Testis (tissue), 3 donors: ENCODE results near the gene GJB6. TPM values are rescaled to one million over a fixed set of nuclear protein-coding genes. Genes with fewer than 3 reads are reported as not detected.

Experiments used
- DNase-seq: peaks from one replicate; pipeline ENCODE4 v3.0.0-alpha.2; 2019
- H3K27ac ChIP-seq, 2 donors: fragments of 200-600 bp; sonication (generic); one replicate each; pipeline ENCODE4 v1.5.1; 2019
- H3K27me3 ChIP-seq: fragments of 200-600 bp; sonication (generic); one replicate; pipeline ENCODE4 v1.5.1; 2019
- H3K36me3 ChIP-seq: fragments of 200-600 bp; sonication (generic); one replicate; pipeline ENCODE4 v1.5.1; 2017; ENCODE audit warnings: low read depth; ENCODE audit errors: missing control alignments
- H3K4me1 ChIP-seq: fragments of 200-600 bp; sonication (generic); one replicate; pipeline ENCODE4 v1.5.1; 2019
- H3K4me3 ChIP-seq, 2 donors: fragments of 200-600 bp; sonication (generic); one replicate each; pipeline ENCODE4 v1.5.1; 2017 to 2019
- H3K9me3 ChIP-seq: fragments of 200-600 bp; sonication (generic); one replicate; pipeline ENCODE4 v1.5.1; 2017
- CTCF ChIP-seq, 3 experiments: fragments of 450-650 bp in 2 of 3; fragments of 200-600 bp in 1 of 3; sonication (generic) in 1 of 3; IDR thresholded peaks; one replicate each; pipeline ENCODE4 v1.5.1; 2016 to 2019; ENCODE audit warnings: antibody characterized with exemption in 3 of 3, mild to moderate bottlenecking in 2 of 3, moderate library complexity in 1 of 3
- POLR2A ChIP-seq: fragments of 450-650 bp; IDR thresholded peaks from one replicate; pipeline ENCODE4 v1.6.1; 2017; ENCODE audit warnings: antibody characterized with exemption, mild to moderate bottlenecking, moderate library complexity
- WGBS, 2 donors: methylation state at CpG; one replicate each; pipeline ENCODE4 v1.1.5; 2018; 5-methylcytosine and 5-hydroxymethylcytosine counted together
- intact Hi-C: fragments of 100-400 bp; cut with DNase I; formaldehyde crosslinking; loops from one replicate; pipeline ENCODE4 v1.15.1; 2023; ENCODE audit warnings: low total_unique reads
- polyA plus RNA-seq: library from polyadenylated mRNA; stranded (reverse); fragments of 350-450 nt; fragmentation: Illumina TruSeq; extraction: RNeasy Lipid Tissue Mini Kit (QIAGEN cat#74804); gene quantifications from one replicate; pipeline ENCODE4 v1.2.3, GENCODE V29; 2014; ENCODE audit warnings: low read depth, low replicate concordance; ENCODE audit not compliant: insufficient read depth
- total RNA-seq, 2 donors: library from RNA; depleted of rRNA; stranded (reverse); fragments of >200 nt; gene quantifications; one replicate each; pipeline ENCODE4 v1.2.3, GENCODE V29; 2016

GJB6 gene
- total and polyA plus RNA-seq, 3 donors from 2014 or later = 1.4 to 1.8 (median 1.7) TPM

- WGBS, 2 donors = 12 to 17% methylated on average over 4 of the region's 4 CpGs
- no peak overlapping the region for H3K4me3 ChIP-seq
- no peaks in the 10 kb centered on the region for H3K4me1 ChIP-seq
- no peaks in the 10 kb centered on the region for H3K9me3 ChIP-seq
- intact Hi-C loops = no loop called here
- TF ChIP-seq POLR2A = no peak
- TF ChIP-seq CTCF (IDR thresholded peaks at IDR 0.05) = no peak
- no peaks in the 10 kb centered on the region for H3K36me3 ChIP-seq
- H3K27ac ChIP-seq = no peak overlapping the region
- H3K27me3 ChIP-seq = no peaks in the 10 kb centered on the region
- DNase-seq = no peak
Observed at GRCh38 chr13:20258963-20259288, 26.8 kb upstream of the GJB6 start.

GRCh38 chr13:20258208-20258962 is 26.3 kb upstream of the GJB6 start:
- H3K9me3 ChIP-seq = no peaks in the 10 kb centered on the region
- no peaks in the 10 kb centered on the region for H3K4me1 ChIP-seq
- H3K27ac ChIP-seq = no peak overlapping the region
- no peaks in the 10 kb centered on the region for H3K27me3 ChIP-seq
- no peaks in the 10 kb centered on the region for H3K36me3 ChIP-seq
- WGBS, 2 donors = 25 to 46% methylated on average over 15 of the region's 15 CpGs
- DNase-seq = peak; percentile 24
- intact Hi-C loops = no loop called here
- no peak for TF ChIP-seq POLR2A
- no peak for TF ChIP-seq CTCF (IDR thresholded peaks at IDR 0.05)
- no peak overlapping the region for H3K4me3 ChIP-seq

GRCh38 chr13:20254076-20254475 is 22.0 kb upstream of the GJB6 start:
- no peaks in the 10 kb centered on the region for H3K9me3 ChIP-seq
- no peak for DNase-seq
- H3K4me1 ChIP-seq = no peaks in the 10 kb centered on the region
- no peak overlapping the region for H3K27ac ChIP-seq
- H3K27me3 ChIP-seq = no peaks in the 10 kb centered on the region
- TF ChIP-seq CTCF (IDR thresholded peaks at IDR 0.05) (no peak), POLR2A (no peak)
- no peak overlapping the region for H3K4me3 ChIP-seq
- H3K36me3 ChIP-seq = no peaks in the 10 kb centered on the region
- intact Hi-C loops = no loop called here
- 47 to 52% methylated on average over 4 of the region's 4 CpGs for WGBS, 2 donors

GRCh38 chr13:20249913-20250312 is 17.8 kb upstream of the GJB6 start:
- 71 to 78% methylated on average over 5 of the region's 5 CpGs for WGBS, 2 donors
- no peak for TF ChIP-seq CTCF (IDR thresholded peaks at IDR 0.05)
- intact Hi-C loops = no loop called here

GRCh38 chr13:20247963-20248362 is 15.8 kb upstream of the GJB6 start:
- Histone ChIP-seq H3K4me1 (no peaks in the 10 kb centered on the region), H3K36me3 (no peaks in the 10 kb centered on the region), H3K27ac (no peak overlapping the region), H3K27me3 (no peaks in the 10 kb centered on the region), H3K9me3 (no peaks in the 10 kb centered on the region), H3K4me3 (no peak overlapping the region)
- no peak for DNase-seq
- intact Hi-C loops = no loop called here
- no peak for TF ChIP-seq POLR2A
- no peak for TF ChIP-seq CTCF (IDR thresholded peaks at IDR 0.05)
- 78 to 84% methylated on average over 10 of the region's 10 CpGs for WGBS, 2 donors

More at GRCh38 chr13:20249913-20250312, 17.8 kb upstream of the GJB6 start:
- Histone ChIP-seq H3K9me3 (no peaks in the 10 kb centered on the region), H3K4me3 (no peak overlapping the region), H3K27me3 (no peaks in the 10 kb centered on the region), H3K36me3 (no peaks in the 10 kb centered on the region), H3K4me1 (no peaks in the 10 kb centered on the region), H3K27ac (no peak overlapping the region)
- DNase-seq = no peak
